ENCODE measurements around the gene SYAP1. TPM values are rescaled to one million over a fixed set of nuclear protein-coding genes. Genes with fewer than 3 reads are reported as not detected.
A peak's percentile ranks its signal among the peaks of the same experiment; 100 is the strongest.
"Not testable (repeated sequence)": the region's sequence is repeated elsewhere in the genome, so short reads cannot be mapped to it uniquely, and the experiment has no call there.

Gene SYAP1
- polyA plus RNA-seq, 1 donor: 31.3 TPM

DNA sequence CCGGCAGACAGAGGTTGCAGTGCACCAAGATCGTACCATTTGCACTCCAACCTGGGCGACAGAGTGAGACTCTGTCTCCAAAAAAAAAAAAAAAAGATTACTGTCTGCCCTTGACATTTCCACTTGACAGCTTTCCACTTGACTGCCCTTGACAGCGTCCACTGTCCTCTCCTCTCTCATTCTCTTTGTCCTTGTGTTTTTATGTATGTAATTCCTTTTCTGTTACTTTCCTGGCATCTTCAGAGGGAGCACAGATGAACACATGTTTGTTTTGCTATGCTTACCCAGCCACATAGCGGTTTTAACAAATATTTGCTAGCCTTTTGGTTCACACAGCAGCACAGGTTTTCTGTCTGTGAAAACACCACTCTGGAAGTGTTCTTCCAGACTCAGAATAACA lies 26.2 kb downstream of the SYAP1 start:
- no CpG with 5 or more reads among the region's 5 CpGs for WGBS (ENCODE audit: insufficient coverage, low lambda C conversion rate)
- no peak for DNase-seq

DNA sequence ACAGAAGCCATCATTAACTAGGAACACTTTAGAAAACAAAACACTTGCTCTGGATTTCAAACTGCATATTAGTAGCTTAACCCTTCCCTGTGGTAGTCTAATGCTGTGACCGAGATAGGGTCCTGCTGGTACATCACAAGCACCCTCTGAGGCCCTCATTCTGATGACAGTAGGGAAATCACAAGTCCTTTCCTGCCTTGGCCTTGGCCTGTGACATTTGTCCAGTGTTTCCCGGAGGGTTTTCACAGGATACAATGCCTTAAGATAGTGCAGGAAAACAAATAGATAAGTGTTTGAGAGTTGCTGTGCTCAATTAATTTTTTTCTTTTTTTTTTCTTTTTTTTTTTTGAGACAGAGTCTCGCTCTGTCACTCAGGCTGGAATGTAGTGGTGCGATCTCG lies 29.0 kb downstream of the SYAP1 start:
- no peaks in the 10 kb centered on the region for H3K4me1 ChIP-seq (ENCODE audit: control insufficient read depth, insufficient read depth, low read length)
- DNase-seq: no peak
- no peak overlapping the region for H3K4me3 ChIP-seq (ENCODE audit: low read length)
- H3K27me3 ChIP-seq (ENCODE audit: control insufficient read depth, insufficient read depth, low read length): no peaks in the 10 kb centered on the region
- no CpG with 5 or more reads among the region's 5 CpGs for WGBS (ENCODE audit: insufficient coverage, low lambda C conversion rate)
- H3K9me3 ChIP-seq (ENCODE audit: control insufficient read depth, low read depth, low read length): no peaks in the 10 kb centered on the region
- H3K36me3 ChIP-seq (ENCODE audit: control insufficient read depth, insufficient read depth, low read length): peaks cover 41% of the 10 kb centered on the region
- H3K27ac ChIP-seq (ENCODE audit: low read length): no peak overlapping the region

More for the DNA sequence above, 26.2 kb downstream of the SYAP1 start:
- no peak overlapping the region for H3K4me3 ChIP-seq (ENCODE audit: low read length)
- H3K4me1 ChIP-seq (ENCODE audit: control insufficient read depth, insufficient read depth, low read length): no peaks in the 10 kb centered on the region
- H3K9me3 ChIP-seq (ENCODE audit: control insufficient read depth, low read depth, low read length): no peaks in the 10 kb centered on the region
- no peaks in the 10 kb centered on the region for H3K27me3 ChIP-seq (ENCODE audit: control insufficient read depth, insufficient read depth, low read length)
- H3K36me3 ChIP-seq (ENCODE audit: control insufficient read depth, insufficient read depth, low read length): peaks cover 41% of the 10 kb centered on the region
- H3K27ac ChIP-seq (ENCODE audit: low read length): no peak overlapping the region

- H3K27ac ChIP-seq (ENCODE audit: low read length): no peak overlapping the region
- 100% methylated on average over 1 of the region's 7 CpGs for WGBS (ENCODE audit: insufficient coverage, low lambda C conversion rate)
- peaks cover 38% of the 10 kb centered on the region for H3K36me3 ChIP-seq (ENCODE audit: control insufficient read depth, insufficient read depth, low read length)
These were observed 30.7 kb downstream of the SYAP1 start for GRCh38 chrX:16750136-16750535.

GRCh38 chrX:16754019-16754418 lies 34.6 kb downstream of the SYAP1 start:
- DNase-seq: no peak
- Histone ChIP-seq H3K27ac (ENCODE audit: low read length) (no peak overlapping the region), H3K27me3 (ENCODE audit: control insufficient read depth, insufficient read depth, low read length) (no peaks in the 10 kb centered on the region), H3K9me3 (ENCODE audit: control insufficient read depth, low read depth, low read length) (no peaks in the 10 kb centered on the region), H3K36me3 (ENCODE audit: control insufficient read depth, insufficient read depth, low read length) (peaks cover 49% of the 10 kb centered on the region), H3K4me3 (ENCODE audit: low read length) (no peak overlapping the region), H3K4me1 (ENCODE audit: control insufficient read depth, insufficient read depth, low read length) (no peaks in the 10 kb centered on the region)
- no CpG with 5 or more reads among the region's 2 CpGs for WGBS (ENCODE audit: insufficient coverage, low lambda C conversion rate)

More at GRCh38 chrX:16750136-16750535, 30.7 kb downstream of the SYAP1 start:
- Histone ChIP-seq H3K27me3 (ENCODE audit: control insufficient read depth, insufficient read depth, low read length) (no peaks in the 10 kb centered on the region), H3K4me1 (ENCODE audit: control insufficient read depth, insufficient read depth, low read length) (no peaks in the 10 kb centered on the region), H3K4me3 (ENCODE audit: low read length) (no peak overlapping the region), H3K9me3 (ENCODE audit: control insufficient read depth, low read depth, low read length) (no peaks in the 10 kb centered on the region)
- no peak for DNase-seq

DNA sequence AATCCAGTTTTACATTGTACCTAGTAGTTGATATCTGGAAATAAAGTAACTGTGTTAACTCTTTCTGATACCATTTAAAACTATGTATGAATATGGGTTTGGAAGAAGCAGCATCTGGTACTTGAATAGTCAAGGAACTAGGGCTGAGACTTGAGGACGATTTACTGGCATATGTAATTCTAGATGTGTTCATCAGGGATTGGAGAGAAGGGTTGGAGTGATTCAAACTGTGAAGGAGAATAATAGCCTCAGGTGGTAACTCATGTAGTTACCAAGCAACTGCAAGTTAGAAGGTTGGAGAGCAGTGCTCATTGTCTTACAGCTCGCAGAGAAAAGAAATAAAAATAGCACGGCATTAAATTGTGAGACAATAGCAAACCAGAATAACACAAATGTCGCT lies 37.3 kb downstream of the SYAP1 start:
- Histone ChIP-seq H3K27ac (ENCODE audit: low read length) (no peak overlapping the region), H3K9me3 (ENCODE audit: control insufficient read depth, low read depth, low read length) (no peaks in the 10 kb centered on the region), H3K27me3 (ENCODE audit: control insufficient read depth, insufficient read depth, low read length) (no peaks in the 10 kb centered on the region), H3K4me3 (ENCODE audit: low read length) (no peak overlapping the region), H3K4me1 (ENCODE audit: control insufficient read depth, insufficient read depth, low read length) (no peaks in the 10 kb centered on the region), H3K36me3 (ENCODE audit: control insufficient read depth, insufficient read depth, low read length) (peaks cover 41% of the 10 kb centered on the region)
- no CpG with 5 or more reads among the region's 4 CpGs for WGBS (ENCODE audit: insufficient coverage, low lambda C conversion rate)
- no peak for DNase-seq

- H3K4me1 ChIP-seq (ENCODE audit: control insufficient read depth, insufficient read depth, low read length); H3K27ac ChIP-seq (ENCODE audit: low read length); H3K4me3 ChIP-seq (ENCODE audit: low read length); DNase-seq; H3K27me3 ChIP-seq (ENCODE audit: control insufficient read depth, insufficient read depth, low read length); H3K9me3 ChIP-seq (ENCODE audit: control insufficient read depth, low read depth, low read length): not testable (repeated sequence)
- H3K36me3 ChIP-seq (ENCODE audit: control insufficient read depth, insufficient read depth, low read length): peaks cover 18% of the 10 kb centered on the region
- no CpG with 5 or more reads among the region's 4 CpGs for WGBS (ENCODE audit: insufficient coverage, low lambda C conversion rate)
These were observed 42.1 kb downstream of the SYAP1 start for GRCh38 chrX:16761500-16761899.

DNA sequence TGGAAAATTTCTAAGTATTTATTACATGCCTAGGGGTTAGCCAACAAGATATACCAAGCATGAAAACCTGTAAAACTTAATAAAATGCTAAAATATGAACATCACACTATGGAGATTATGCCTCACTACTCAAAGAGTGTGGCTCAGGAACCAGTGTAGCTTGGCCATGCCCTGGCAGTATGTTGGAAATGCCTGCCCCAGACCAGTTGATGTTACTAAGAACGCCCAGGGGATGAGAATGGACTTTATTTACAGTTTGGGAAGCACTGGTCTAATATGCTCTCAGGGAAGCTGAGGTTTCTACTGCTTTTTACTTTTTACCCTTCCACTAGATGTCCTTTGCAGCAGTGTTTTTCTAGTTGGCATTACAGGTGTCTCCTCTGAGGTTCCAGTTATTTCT lies 43.2 kb downstream of the SYAP1 start:
- Histone ChIP-seq H3K4me3 (ENCODE audit: low read length) (no peak overlapping the region), H3K36me3 (ENCODE audit: control insufficient read depth, insufficient read depth, low read length) (peaks cover 12% of the 10 kb centered on the region), H3K27ac (ENCODE audit: low read length) (no peak overlapping the region), H3K4me1 (ENCODE audit: control insufficient read depth, insufficient read depth, low read length) (no peaks in the 10 kb centered on the region), H3K27me3 (ENCODE audit: control insufficient read depth, insufficient read depth, low read length) (no peaks in the 10 kb centered on the region), H3K9me3 (ENCODE audit: control insufficient read depth, low read depth, low read length) (no peaks in the 10 kb centered on the region)
- DNase-seq: no peak
- WGBS (ENCODE audit: insufficient coverage, low lambda C conversion rate): no CpG with 5 or more reads among the region's 1 CpG

GRCh38 chrX:16765594-16765993 lies 46.2 kb downstream of the SYAP1 start:
- H3K4me1 ChIP-seq (ENCODE audit: control insufficient read depth, insufficient read depth, low read length): no peaks in the 10 kb centered on the region
- no peaks in the 10 kb centered on the region for H3K27me3 ChIP-seq (ENCODE audit: control insufficient read depth, insufficient read depth, low read length)
- no peak for DNase-seq
- H3K27ac ChIP-seq (ENCODE audit: low read length): no peak overlapping the region
- no peak overlapping the region for H3K4me3 ChIP-seq (ENCODE audit: low read length)
- H3K9me3 ChIP-seq (ENCODE audit: control insufficient read depth, low read depth, low read length): no peaks in the 10 kb centered on the region
- no CpG with 5 or more reads among the region's 2 CpGs for WGBS (ENCODE audit: insufficient coverage, low lambda C conversion rate)
- no peaks in the 10 kb centered on the region for H3K36me3 ChIP-seq (ENCODE audit: control insufficient read depth, insufficient read depth, low read length)

GRCh38 chrX:16770970-16771482 lies 51.6 kb downstream of the SYAP1 start:
- Histone ChIP-seq H3K4me1 (ENCODE audit: control insufficient read depth, insufficient read depth, low read length) (peaks cover 2% of the 10 kb centered on the region), H3K36me3 (ENCODE audit: control insufficient read depth, insufficient read depth, low read length) (no peaks in the 10 kb centered on the region), H3K27me3 (ENCODE audit: control insufficient read depth, insufficient read depth, low read length) (no peaks in the 10 kb centered on the region), H3K27ac (ENCODE audit: low read length) (peak overlapping the region; percentile 90), H3K9me3 (ENCODE audit: control insufficient read depth, low read depth, low read length) (no peaks in the 10 kb centered on the region), H3K4me3 (ENCODE audit: low read length) (no peak overlapping the region)
- no peak for DNase-seq
- WGBS (ENCODE audit: insufficient coverage, low lambda C conversion rate): no CpG with 5 or more reads among the region's 2 CpGs

DNA sequence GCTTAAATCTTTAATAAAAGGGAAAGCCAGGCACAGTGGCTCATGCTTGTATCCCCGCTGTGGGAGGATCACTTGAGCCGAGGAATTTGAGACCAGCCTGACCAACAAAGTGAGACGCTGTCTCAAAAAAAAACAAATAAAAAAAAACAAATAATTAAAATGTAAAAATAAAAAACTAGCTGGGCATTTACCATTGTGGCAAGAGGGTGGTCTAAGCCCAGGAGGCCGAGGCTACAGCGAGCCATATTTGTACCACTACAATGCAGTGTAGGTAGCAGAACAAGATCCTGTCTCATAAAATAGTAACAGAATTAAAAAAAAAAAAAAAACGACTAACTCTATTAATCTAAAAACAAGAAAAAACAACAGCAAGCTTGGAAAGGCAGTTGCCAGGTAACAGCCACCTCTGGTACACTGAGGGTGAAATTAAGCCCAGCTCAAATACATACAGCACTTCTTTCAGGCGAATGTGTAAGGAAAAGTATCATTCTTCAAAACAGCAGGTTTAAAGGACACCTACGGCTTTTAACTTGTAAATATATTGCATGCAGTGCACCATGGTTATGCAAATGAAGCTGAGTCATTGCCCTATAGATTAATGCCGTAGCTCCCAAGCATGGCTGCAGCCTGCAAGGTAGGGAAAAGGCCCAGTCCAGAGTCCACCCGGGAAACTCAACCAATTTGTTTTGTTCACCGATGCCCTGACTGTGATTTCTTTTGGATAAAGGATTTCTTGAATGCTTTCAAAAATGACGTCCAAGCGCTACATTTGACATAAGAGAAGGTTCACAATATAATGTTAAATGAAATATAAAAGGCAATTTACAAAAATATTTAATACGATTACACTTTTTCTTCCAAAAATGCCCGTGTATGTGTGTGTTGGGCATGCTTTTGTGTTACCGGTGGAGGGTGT lies 52.3 kb downstream of the SYAP1 start:
- no peaks in the 10 kb centered on the region for H3K36me3 ChIP-seq (ENCODE audit: control insufficient read depth, insufficient read depth, low read length)
- H3K9me3 ChIP-seq (ENCODE audit: control insufficient read depth, low read depth, low read length): no peaks in the 10 kb centered on the region
- no peak overlapping the region for H3K4me3 ChIP-seq (ENCODE audit: low read length)
- no peaks in the 10 kb centered on the region for H3K27me3 ChIP-seq (ENCODE audit: control insufficient read depth, insufficient read depth, low read length)
- WGBS (ENCODE audit: insufficient coverage, low lambda C conversion rate): no CpG with 5 or more reads among the region's 16 CpGs
- peaks cover 2% of the 10 kb centered on the region for H3K4me1 ChIP-seq (ENCODE audit: control insufficient read depth, insufficient read depth, low read length)
- H3K27ac ChIP-seq (ENCODE audit: low read length): peak overlapping the region; percentile 90
- DNase-seq: peak; percentile 65 to 87
